ENCODE measurements around the gene COL23A1. TPM values are rescaled to one million over a fixed set of nuclear protein-coding genes. Genes with fewer than 3 reads are reported as not detected.
A peak's percentile ranks its signal among the peaks of the same experiment; 100 is the strongest.

Gene COL23A1
- total and polyA plus RNA-seq, 2 experiments from 2014 or later: 4.8 to 8.2 TPM

DNA sequence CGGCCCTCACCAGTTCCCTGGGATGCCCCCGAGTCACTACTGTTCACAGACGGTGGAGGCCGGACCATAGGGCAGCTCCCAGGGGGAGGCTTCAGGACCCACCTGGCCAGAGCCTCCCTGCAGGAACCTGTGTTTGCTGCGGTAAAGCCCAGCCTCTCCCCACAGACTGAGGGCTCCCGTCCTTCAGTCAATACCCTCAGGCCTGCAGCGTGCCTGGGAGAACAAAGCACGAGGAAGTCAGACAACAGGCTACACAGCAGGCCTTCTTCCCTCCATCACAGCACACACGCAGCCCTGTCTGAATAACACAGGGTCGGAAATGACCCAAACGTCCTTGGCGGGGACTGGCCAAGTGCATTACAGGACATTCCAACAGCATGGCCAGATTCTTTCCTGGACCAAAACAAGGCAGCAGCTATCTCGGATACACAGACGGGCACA lies 34.4 kb downstream of the COL23A1 start (continued):
- TF ChIP-seq, protein P1, sequence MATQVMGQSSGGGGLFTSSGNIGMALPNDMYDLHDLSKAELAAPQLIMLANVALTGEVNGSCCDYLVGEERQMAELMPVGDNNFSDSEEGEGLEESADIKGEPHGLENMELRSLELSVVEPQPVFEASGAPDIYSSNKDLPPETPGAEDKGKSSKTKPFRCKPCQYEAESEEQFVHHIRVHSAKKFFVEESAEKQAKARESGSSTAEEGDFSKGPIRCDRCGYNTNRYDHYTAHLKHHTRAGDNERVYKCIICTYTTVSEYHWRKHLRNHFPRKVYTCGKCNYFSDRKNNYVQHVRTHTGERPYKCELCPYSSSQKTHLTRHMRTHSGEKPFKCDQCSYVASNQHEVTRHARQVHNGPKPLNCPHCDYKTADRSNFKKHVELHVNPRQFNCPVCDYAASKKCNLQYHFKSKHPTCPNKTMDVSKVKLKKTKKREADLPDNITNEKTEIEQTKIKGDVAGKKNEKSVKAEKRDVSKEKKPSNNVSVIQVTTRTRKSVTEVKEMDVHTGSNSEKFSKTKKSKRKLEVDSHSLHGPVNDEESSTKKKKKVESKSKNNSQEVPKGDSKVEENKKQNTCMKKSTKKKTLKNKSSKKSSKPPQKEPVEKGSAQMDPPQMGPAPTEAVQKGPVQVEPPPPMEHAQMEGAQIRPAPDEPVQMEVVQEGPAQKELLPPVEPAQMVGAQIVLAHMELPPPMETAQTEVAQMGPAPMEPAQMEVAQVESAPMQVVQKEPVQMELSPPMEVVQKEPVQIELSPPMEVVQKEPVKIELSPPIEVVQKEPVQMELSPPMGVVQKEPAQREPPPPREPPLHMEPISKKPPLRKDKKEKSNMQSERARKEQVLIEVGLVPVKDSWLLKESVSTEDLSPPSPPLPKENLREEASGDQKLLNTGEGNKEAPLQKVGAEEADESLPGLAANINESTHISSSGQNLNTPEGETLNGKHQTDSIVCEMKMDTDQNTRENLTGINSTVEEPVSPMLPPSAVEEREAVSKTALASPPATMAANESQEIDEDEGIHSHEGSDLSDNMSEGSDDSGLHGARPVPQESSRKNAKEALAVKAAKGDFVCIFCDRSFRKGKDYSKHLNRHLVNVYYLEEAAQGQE (IDR thresholded peaks at IDR 0.05; ENCODE audit: unreplicated experiment): no peak
- TF ChIP-seq NANOG (IDR thresholded peaks at IDR 0.05; ENCODE audit: borderline replicate concordance): peak; percentile 77; the same call in 1 of the 2 replicates
- TF ChIP-seq, protein P2, sequence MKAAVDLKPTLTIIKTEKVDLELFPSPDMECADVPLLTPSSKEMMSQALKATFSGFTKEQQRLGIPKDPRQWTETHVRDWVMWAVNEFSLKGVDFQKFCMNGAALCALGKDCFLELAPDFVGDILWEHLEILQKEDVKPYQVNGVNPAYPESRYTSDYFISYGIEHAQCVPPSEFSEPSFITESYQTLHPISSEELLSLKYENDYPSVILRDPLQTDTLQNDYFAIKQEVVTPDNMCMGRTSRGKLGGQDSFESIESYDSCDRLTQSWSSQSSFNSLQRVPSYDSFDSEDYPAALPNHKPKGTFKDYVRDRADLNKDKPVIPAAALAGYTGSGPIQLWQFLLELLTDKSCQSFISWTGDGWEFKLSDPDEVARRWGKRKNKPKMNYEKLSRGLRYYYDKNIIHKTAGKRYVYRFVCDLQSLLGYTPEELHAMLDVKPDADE (IDR thresholded peaks at IDR 0.05): peak; percentile 57; the same call in 1 of the 2 replicates

DNA sequence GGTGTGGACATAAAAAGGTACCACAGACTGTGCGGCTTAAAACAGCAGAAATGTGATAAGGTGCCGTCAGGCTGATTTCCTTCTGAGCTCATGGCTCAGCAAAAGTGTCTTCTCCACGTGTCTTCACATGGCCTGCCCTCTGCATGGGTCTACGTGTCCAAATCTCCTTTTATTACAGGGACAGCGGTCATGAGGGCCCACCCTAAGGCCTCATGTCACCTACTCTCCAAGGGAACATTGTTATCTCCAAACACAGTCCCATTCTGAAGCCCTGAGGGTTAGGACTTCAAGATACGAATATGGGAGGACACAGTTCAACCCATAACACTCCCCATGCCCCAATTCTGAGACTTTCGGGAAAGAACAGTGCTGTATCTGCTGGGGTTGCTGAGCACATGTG lies 35.2 kb downstream of the COL23A1 start:
- H3F3A ChIP-seq (replicated peaks; ENCODE audit: low read depth): no peaks in the 10 kb centered on the region
- H3K4me3 Mint-ChIP-seq: no peak overlapping the region
- H3K27ac ChIP-seq (ENCODE audit: low read depth): peak overlapping the region; percentile 94; the same call in 1 of the 2 replicates
- H3K4me2 ChIP-seq: 0 out of 2 replicates have a peak overlapping the region, but pooled peaks have one; percentile 22
- H3K4me1 Mint-ChIP-seq: peaks cover 26% of the 10 kb centered on the region
- H3K9me2 ChIP-seq (ENCODE audit: insufficient read depth): peaks cover 8% of the 10 kb centered on the region; the same call in 1 of the 2 replicates
- H3K36me3 ChIP-seq (ENCODE audit: insufficient read depth): no peaks in the 10 kb centered on the region
- no peaks in the 10 kb centered on the region; the same call in 1 of the 2 replicates for H3K79me2 ChIP-seq (replicated peaks; ENCODE audit: insufficient read depth)
- no peak overlapping the region for H3K4me3 ChIP-seq
- H3K9me3 Mint-ChIP-seq: no peaks in the 10 kb centered on the region
- no peaks in the 10 kb centered on the region for H4K20me1 ChIP-seq (replicated peaks; ENCODE audit: insufficient read depth)
- TF ChIP-seq NANOG (IDR thresholded peaks at IDR 0.05; ENCODE audit: borderline replicate concordance) (no peak), CREB1 (CRISPR knock-in tag; IDR thresholded peaks at IDR 0.05; ENCODE audit: low read depth) (no peak)
- peak overlapping the region; percentile 43; the same call in 1 of the 2 replicates for H3K27ac Mint-ChIP-seq
- peaks cover 13% of the 10 kb centered on the region for H3K4me1 ChIP-seq (ENCODE audit: insufficient read depth)
- ATAC-seq (no peak), DNase-seq (ENCODE audit: low spot score) (no peak)
- H2AFZ ChIP-seq: no peak overlapping the region
- H3K27me3 Mint-ChIP-seq (ENCODE audit: insufficient read depth, low read depth, poor library complexity): peaks cover 6% of the 10 kb centered on the region
- H3K27me3 ChIP-seq (ENCODE audit: insufficient read depth): no peaks in the 10 kb centered on the region
- H3K36me3 Mint-ChIP-seq (ENCODE audit: low read depth): peaks cover 3% of the 10 kb centered on the region; the same call in 2 of the 3 replicates

DNA sequence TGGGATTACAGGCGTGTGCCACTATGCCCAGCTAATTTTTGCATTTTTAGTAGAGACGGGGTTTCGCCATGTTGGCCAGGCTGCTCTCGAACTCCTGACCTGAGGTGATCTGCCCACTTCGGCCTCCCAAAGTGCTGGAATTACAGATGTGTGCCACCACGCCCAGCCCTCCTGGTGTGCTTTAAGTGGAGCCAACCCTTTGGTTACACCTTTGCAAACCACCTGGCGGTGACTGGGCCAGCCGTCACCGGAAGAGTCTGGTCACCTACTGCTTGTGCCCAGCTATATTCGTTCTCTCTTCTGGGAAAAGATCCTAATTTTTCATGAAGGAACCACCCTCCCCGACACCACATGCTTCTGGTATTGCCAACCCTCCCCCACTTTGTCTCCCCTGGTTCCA lies 35.9 kb downstream of the COL23A1 start:
- Mint-ChIP-seq H3K4me1 (peaks cover 26% of the 10 kb centered on the region), H3K9me3 (no peaks in the 10 kb centered on the region), H3K36me3 (ENCODE audit: low read depth) (peaks cover 3% of the 10 kb centered on the region; the same call in 2 of the 3 replicates), H3K27ac (no peak overlapping the region), H3K4me3 (no peak overlapping the region), H3K27me3 (ENCODE audit: insufficient read depth, low read depth, poor library complexity) (peaks cover 6% of the 10 kb centered on the region)
- Histone ChIP-seq H3K27me3 (ENCODE audit: insufficient read depth) (no peaks in the 10 kb centered on the region), H4K20me1 (replicated peaks; ENCODE audit: insufficient read depth) (no peaks in the 10 kb centered on the region), H3K79me2 (replicated peaks; ENCODE audit: insufficient read depth) (no peaks in the 10 kb centered on the region; the same call in 1 of the 2 replicates), H3K4me2 (no peak overlapping the region), H3K36me3 (ENCODE audit: insufficient read depth) (no peaks in the 10 kb centered on the region), H3K27ac (ENCODE audit: low read depth) (no peak overlapping the region), H2AFZ (no peak overlapping the region), H3F3A (replicated peaks; ENCODE audit: low read depth) (no peaks in the 10 kb centered on the region), H3K4me3 (no peak overlapping the region), H3K9me2 (ENCODE audit: insufficient read depth) (peaks cover 8% of the 10 kb centered on the region; the same call in 1 of the 2 replicates), H3K4me1 (ENCODE audit: insufficient read depth) (peaks cover 13% of the 10 kb centered on the region)
- ATAC-seq: no peak
- DNase-seq (ENCODE audit: low spot score): no peak
- TF ChIP-seq ZNF331 (CRISPR knock-in tag; IDR thresholded peaks at IDR 0.05; ENCODE audit: low read depth) (no peak), ZNF114 (CRISPR knock-in tag; IDR thresholded peaks at IDR 0.05) (no peak), JUNB (IDR thresholded peaks at IDR 0.05; ENCODE audit: unreplicated experiment) (no peak), EZH2phosphoT487 (IDR thresholded peaks at IDR 0.05; ENCODE audit: unreplicated experiment) (no peak)
- TF ChIP-seq, protein P3, sequence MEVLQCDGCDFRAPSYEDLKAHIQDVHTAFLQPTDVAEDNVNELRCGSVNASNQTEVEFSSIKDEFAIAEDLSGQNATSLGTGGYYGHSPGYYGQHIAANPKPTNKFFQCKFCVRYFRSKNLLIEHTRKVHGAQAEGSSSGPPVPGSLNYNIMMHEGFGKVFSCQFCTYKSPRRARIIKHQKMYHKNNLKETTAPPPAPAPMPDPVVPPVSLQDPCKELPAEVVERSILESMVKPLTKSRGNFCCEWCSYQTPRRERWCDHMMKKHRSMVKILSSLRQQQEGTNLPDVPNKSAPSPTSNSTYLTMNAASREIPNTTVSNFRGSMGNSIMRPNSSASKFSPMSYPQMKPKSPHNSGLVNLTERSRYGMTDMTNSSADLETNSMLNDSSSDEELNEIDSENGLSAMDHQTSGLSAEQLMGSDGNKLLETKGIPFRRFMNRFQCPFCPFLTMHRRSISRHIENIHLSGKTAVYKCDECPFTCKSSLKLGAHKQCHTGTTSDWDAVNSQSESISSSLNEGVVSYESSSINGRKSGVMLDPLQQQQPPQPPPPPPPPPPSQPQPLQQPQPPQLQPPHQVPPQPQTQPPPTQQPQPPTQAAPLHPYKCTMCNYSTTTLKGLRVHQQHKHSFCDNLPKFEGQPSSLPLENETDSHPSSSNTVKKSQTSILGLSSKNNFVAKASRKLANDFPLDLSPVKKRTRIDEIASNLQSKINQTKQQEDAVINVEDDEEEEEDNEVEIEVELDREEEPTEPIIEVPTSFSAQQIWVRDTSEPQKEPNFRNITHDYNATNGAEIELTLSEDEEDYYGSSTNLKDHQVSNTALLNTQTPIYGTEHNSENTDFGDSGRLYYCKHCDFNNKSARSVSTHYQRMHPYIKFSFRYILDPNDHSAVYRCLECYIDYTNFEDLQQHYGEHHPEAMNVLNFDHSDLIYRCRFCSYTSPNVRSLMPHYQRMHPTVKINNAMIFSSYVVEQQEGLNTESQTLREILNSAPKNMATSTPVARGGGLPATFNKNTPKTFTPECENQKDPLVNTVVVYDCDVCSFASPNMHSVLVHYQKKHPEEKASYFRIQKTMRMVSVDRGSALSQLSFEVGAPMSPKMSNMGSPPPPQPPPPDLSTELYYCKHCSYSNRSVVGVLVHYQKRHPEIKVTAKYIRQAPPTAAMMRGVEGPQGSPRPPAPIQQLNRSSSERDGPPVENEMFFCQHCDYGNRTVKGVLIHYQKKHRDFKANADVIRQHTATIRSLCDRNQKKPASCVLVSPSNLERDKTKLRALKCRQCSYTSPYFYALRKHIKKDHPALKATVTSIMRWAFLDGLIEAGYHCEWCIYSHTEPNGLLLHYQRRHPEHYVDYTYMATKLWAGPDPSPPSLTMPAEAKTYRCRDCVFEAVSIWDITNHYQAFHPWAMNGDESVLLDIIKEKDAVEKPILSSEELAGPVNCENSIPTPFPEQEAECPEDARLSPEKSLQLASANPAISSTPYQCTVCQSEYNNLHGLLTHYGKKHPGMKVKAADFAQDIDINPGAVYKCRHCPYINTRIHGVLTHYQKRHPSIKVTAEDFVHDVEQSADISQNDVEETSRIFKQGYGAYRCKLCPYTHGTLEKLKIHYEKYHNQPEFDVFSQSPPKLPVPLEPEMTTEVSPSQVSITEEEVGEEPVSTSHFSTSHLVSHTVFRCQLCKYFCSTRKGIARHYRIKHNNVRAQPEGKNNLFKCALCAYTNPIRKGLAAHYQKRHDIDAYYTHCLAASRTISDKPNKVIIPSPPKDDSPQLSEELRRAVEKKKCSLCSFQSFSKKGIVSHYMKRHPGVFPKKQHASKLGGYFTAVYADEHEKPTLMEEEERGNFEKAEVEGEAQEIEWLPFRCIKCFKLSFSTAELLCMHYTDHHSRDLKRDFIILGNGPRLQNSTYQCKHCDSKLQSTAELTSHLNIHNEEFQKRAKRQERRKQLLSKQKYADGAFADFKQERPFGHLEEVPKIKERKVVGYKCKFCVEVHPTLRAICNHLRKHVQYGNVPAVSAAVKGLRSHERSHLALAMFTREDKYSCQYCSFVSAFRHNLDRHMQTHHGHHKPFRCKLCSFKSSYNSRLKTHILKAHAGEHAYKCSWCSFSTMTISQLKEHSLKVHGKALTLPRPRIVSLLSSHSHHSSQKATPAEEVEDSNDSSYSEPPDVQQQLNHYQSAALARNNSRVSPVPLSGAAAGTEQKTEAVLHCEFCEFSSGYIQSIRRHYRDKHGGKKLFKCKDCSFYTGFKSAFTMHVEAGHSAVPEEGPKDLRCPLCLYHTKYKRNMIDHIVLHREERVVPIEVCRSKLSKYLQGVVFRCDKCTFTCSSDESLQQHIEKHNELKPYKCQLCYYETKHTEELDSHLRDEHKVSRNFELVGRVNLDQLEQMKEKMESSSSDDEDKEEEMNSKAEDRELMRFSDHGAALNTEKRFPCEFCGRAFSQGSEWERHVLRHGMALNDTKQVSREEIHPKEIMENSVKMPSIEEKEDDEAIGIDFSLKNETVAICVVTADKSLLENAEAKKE (CRISPR knock-in tag; IDR thresholded peaks at IDR 0.05): no peak

All from GM23338 (cell line).